A549 (cell line): ENCODE results near the gene SNRNP70.
"Not testable (repeated sequence)": the region's sequence is repeated elsewhere in the genome, so short reads cannot be mapped to it uniquely, and the experiment has no call there.

Experiments used
- MYC ChIP-seq: IDR thresholded peaks from 2 replicates; pipeline ENCODE4 v1.6.1; 2012; ENCODE audit warnings: mild to moderate bottlenecking, inconsistent platforms, low read length, improper control_type of control experiment, borderline replicate concordance
- POLR2A ChIP-seq: IDR thresholded peaks from 2 replicates; pipeline ENCODE4 v1.6.1; 2012; ENCODE audit warnings: mild to moderate bottlenecking, low read length
- POLR2AphosphoS2 ChIP-seq: conservative IDR thresholded peaks from 2 replicates; pipeline ENCODE4 v1.6.1; 2012; ENCODE audit warnings: low read length, improper control_type of control experiment, inconsistent platforms
- RFX5 ChIP-seq: fragments of 450-650 bp; IDR thresholded peaks from 2 replicates; pipeline ENCODE4 v1.7.1; 2014; ENCODE audit warnings: antibody characterized with exemption, mild to moderate bottlenecking, moderate library complexity

GRCh38 chr19:49043548-49043947, 41.7 kb upstream of the SNRNP70 start, which contains the start of gene CGB5:
- not testable (repeated sequence) for TF ChIP-seq POLR2AphosphoS2, MYC, POLR2A, RFX5
